WTC11 (cell line): Measurements from ENCODE around the gene CYP51A1. TPM values are rescaled to one million over a fixed set of nuclear protein-coding genes. Genes with fewer than 3 reads are reported as not detected.

Source experiments
- ATAC-seq: fragments of 200-7000 bp; cut with Tn5 transposase; 2 replicates; pipeline ENCODE4 v1.10.0; 2021; ENCODE audit warnings: mild to moderate bottlenecking, moderate library complexity
- CTCF ChIA-PET: fragments of 300-600 bp; sonication (Branson Sonifier 250); formaldehyde crosslinking; loops from one replicate; lab custom pipeline; 2021; ENCODE audit warnings: antibody characterized with exemption; lab: Charles Lee
- POLR2A ChIA-PET: fragments of 350-600 bp; sonication (Branson Sonifier 250); formaldehyde crosslinking; loops from one replicate; lab custom pipeline; 2021; ENCODE audit warnings: antibody characterized with exemption; lab: Charles Lee
- DNase-seq: peaks from one replicate; pipeline ENCODE4 v3.0.0; 2021; ENCODE audit warnings: low spot score
- H3K27ac Mint-ChIP-seq: 2 replicates; pipeline ENCODE4 v1.8.0; 2021; ENCODE audit warnings: mixed read lengths
- H3K27me3 Mint-ChIP-seq: 2 replicates; pipeline ENCODE4 v1.8.0; 2021; ENCODE audit warnings: low read depth, mild to moderate bottlenecking, moderate library complexity, mixed read lengths
- H3K36me3 Mint-ChIP-seq: 2 replicates; pipeline ENCODE4 v1.8.0; 2021; ENCODE audit warnings: mixed read lengths
- H3K4me1 Mint-ChIP-seq: 2 replicates; pipeline ENCODE4 v1.8.0; 2022; ENCODE audit warnings: mixed read lengths
- H3K4me3 Mint-ChIP-seq: 2 replicates; pipeline ENCODE4 v1.8.0; 2021; ENCODE audit warnings: mild to moderate bottlenecking, moderate library complexity, mixed read lengths
- H3K9me3 Mint-ChIP-seq: 2 replicates; pipeline ENCODE4 v1.8.0; 2021; ENCODE audit warnings: mixed read lengths
- AR ChIP-seq: fragments of 250-450 bp; sonication (Bioruptor Pico); IDR thresholded peaks from 2 replicates; pipeline ENCODE4 v1.9.0; 2021; ENCODE audit warnings: mild to moderate bottlenecking
- ATF6 ChIP-seq: sonication (generic); formaldehyde crosslinking; IDR thresholded peaks from 2 replicates; pipeline ENCODE4 v1.8.1; 2023; ENCODE audit warnings: mild to moderate bottlenecking, missing genetic modification reagents
- EMX1 ChIP-seq: fragments of 250-450 bp; sonication (Bioruptor Pico); IDR thresholded peaks from 2 replicates; pipeline ENCODE4 v1.8.0; 2021; ENCODE audit warnings: mild to moderate bottlenecking
- NFATC4 ChIP-seq: fragments of 250-450 bp; sonication (Bioruptor Pico); IDR thresholded peaks from 2 replicates; pipeline ENCODE4 v1.9.0; 2021; ENCODE audit warnings: mild to moderate bottlenecking
- NFE2L1 ChIP-seq: sonication (generic); formaldehyde crosslinking; IDR thresholded peaks from 2 replicates; pipeline ENCODE4 v1.8.1; 2023; ENCODE audit warnings: missing genetic modification reagents
- NR1H2 ChIP-seq: sonication (generic); formaldehyde crosslinking; IDR thresholded peaks from 2 replicates; pipeline ENCODE4 v1.9.0; 2021; ENCODE audit warnings: mild to moderate bottlenecking, moderate library complexity, missing genetic modification reagents
- NR3C1 ChIP-seq: sonication (generic); formaldehyde crosslinking; conservative IDR thresholded peaks from 2 replicates; pipeline ENCODE4 v1.8.1; 2023; ENCODE audit warnings: low read depth, mild to moderate bottlenecking, missing genetic modification reagents
- RORB ChIP-seq: fragments of 250-450 bp; sonication (Bioruptor Pico); IDR thresholded peaks from 2 replicates; pipeline ENCODE4 v1.9.0; 2021; ENCODE audit warnings: mild to moderate bottlenecking
- SMAD4 ChIP-seq: sonication (generic); formaldehyde crosslinking; IDR thresholded peaks from 2 replicates; pipeline ENCODE4 v1.8.0; 2022; ENCODE audit warnings: mild to moderate bottlenecking, missing genetic modification reagents
- SOX15 ChIP-seq: fragments of 250-450 bp; sonication (Bioruptor Pico); IDR thresholded peaks from 2 replicates; pipeline ENCODE4 v1.9.0; 2021; ENCODE audit warnings: mild to moderate bottlenecking
- SP1 ChIP-seq: sonication (generic); formaldehyde crosslinking; conservative IDR thresholded peaks from 2 replicates; pipeline ENCODE4 v1.8.1; 2022; ENCODE audit warnings: missing genetic modification reagents
- TP53 ChIP-seq: sonication (generic); formaldehyde crosslinking; IDR thresholded peaks from 2 replicates; pipeline ENCODE4 v1.8.1; 2023; ENCODE audit warnings: mild to moderate bottlenecking, missing genetic modification reagents
- ZBTB43 ChIP-seq: sonication (generic); formaldehyde crosslinking; IDR thresholded peaks from 2 replicates; pipeline ENCODE4 v1.8.1; 2023; ENCODE audit warnings: mild to moderate bottlenecking, missing genetic modification reagents
- ZNF219 ChIP-seq: sonication (generic); formaldehyde crosslinking; IDR thresholded peaks from 2 replicates; pipeline ENCODE4 v1.8.0; 2023; ENCODE audit warnings: missing genetic modification reagents, mild to moderate bottlenecking, borderline replicate concordance
- ZNF317 ChIP-seq: sonication (generic); formaldehyde crosslinking; IDR thresholded peaks from 2 replicates; pipeline ENCODE4 v1.8.1; 2023; ENCODE audit warnings: low read depth, mild to moderate bottlenecking, moderate library complexity, missing genetic modification reagents, borderline replicate concordance
- ZNF671 ChIP-seq: fragments of 250-450 bp; sonication (Bioruptor Pico); IDR thresholded peaks from 2 replicates; pipeline ENCODE4 v1.8.0; 2021; ENCODE audit warnings: mild to moderate bottlenecking
- total RNA-seq: library from RNA; stranded (reverse); gene quantifications from 3 replicates; pipeline ENCODE4 v1.2.3, GENCODE V29; 2021
- TF ChIP-seq, protein P1 (sequence below): sonication (generic); formaldehyde crosslinking; IDR thresholded peaks from 2 replicates; pipeline ENCODE4 v1.8.1; 2023; ENCODE audit warnings: mild to moderate bottlenecking, moderate library complexity, missing genetic modification reagents
- TF ChIP-seq, protein P2 (sequence below): fragments of 250-450 bp; sonication (Bioruptor Pico); IDR thresholded peaks from 2 replicates; pipeline ENCODE4 v1.9.0; 2021; ENCODE audit warnings: moderate library complexity, mild to moderate bottlenecking, inconsistent platforms, borderline replicate concordance
- TF ChIP-seq, protein P3 (sequence below): sonication (generic); formaldehyde crosslinking; IDR thresholded peaks from 2 replicates; pipeline ENCODE4 v1.8.1; 2022; ENCODE audit warnings: low read depth, mild to moderate bottlenecking, moderate library complexity, missing genetic modification reagents, borderline replicate concordance
- TF ChIP-seq, protein P4 (sequence below): sonication (generic); formaldehyde crosslinking; conservative IDR thresholded peaks from 2 replicates; pipeline ENCODE4 v1.8.1; 2022; ENCODE audit warnings: mild to moderate bottlenecking, missing genetic modification reagents
- TF ChIP-seq, protein P5 (sequence below): sonication (generic); formaldehyde crosslinking; IDR thresholded peaks from 2 replicates; pipeline ENCODE4 v1.8.0; 2023; ENCODE audit warnings: missing genetic modification reagents
- TF ChIP-seq, protein P6 (sequence below): sonication (generic); formaldehyde crosslinking; IDR thresholded peaks from 2 replicates; pipeline ENCODE4 v1.8.1; 2023; ENCODE audit warnings: mild to moderate bottlenecking, missing genetic modification reagents, moderate library complexity

The CYP51A1 gene
- total RNA-seq, 1 experiment from 2014 or later = 81.4 TPM

DNA sequence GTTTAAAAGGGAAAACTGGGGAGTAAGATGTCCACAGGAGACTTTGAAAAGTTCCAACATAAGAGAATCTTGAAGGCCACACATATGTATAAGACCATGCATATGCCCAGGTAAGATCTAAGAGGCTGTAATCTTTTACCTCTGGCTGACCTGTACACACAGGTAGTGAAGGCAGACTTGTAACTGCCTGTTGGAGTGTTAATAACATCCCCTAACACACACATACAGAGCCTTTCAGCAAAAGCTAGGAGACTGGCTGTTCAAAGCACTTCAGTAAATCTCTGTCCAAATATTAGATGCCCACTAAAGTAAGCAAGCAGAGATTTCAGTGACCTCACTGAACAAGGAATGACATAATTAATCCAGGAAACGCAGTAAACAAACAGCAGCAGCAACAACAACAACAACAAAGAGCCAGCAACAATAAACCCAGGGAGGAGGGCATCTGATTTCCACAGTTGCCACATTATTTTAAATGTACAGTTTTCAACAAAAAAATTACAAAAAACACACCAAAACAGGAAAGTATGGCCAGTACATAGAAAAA lies 15.0 kb downstream of the CYP51A1 start (continued):
- TF ChIP-seq, protein P1, sequence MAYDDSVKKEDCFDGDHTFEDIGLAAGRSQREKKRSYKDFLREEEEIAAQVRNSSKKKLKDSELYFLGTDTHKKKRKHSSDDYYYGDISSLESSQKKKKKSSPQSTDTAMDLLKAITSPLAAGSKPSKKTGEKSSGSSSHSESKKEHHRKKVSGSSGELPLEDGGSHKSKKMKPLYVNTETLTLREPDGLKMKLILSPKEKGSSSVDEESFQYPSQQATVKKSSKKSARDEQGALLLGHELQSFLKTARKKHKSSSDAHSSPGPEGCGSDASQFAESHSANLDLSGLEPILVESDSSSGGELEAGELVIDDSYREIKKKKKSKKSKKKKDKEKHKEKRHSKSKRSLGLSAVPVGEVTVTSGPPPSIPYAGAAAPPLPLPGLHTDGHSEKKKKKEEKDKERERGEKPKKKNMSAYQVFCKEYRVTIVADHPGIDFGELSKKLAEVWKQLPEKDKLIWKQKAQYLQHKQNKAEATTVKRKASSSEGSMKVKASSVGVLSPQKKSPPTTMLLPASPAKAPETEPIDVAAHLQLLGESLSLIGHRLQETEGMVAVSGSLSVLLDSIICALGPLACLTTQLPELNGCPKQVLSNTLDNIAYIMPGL = no peak
- TF ChIP-seq NR3C1 (CRISPR knock-in tag) = no peak
- TF ChIP-seq NR1H2 (CRISPR knock-in tag) = no peak
- no peak for TF ChIP-seq NFE2L1 (CRISPR knock-in tag)
- TF ChIP-seq, protein P2, sequence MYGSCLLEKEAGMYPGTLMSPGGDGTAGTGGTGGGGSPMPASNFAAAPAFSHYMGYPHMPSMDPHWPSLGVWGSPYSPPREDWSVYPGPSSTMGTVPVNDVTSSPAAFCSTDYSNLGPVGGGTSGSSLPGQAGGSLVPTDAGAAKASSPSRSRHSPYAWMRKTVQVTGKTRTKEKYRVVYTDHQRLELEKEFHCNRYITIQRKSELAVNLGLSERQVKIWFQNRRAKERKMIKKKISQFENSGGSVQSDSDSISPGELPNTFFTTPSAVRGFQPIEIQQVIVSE = no peak
- TF ChIP-seq, protein P3, sequence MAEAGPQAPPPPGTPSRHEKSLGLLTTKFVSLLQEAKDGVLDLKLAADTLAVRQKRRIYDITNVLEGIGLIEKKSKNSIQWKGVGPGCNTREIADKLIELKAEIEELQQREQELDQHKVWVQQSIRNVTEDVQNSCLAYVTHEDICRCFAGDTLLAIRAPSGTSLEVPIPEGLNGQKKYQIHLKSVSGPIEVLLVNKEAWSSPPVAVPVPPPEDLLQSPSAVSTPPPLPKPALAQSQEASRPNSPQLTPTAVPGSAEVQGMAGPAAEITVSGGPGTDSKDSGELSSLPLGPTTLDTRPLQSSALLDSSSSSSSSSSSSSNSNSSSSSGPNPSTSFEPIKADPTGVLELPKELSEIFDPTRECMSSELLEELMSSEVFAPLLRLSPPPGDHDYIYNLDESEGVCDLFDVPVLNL (CRISPR knock-in tag) = no peak
- no peak for TF ChIP-seq EMX1
- TF ChIP-seq ATF6 (CRISPR knock-in tag) = no peak
- no peak for TF ChIP-seq RORB (CRISPR knock-in tag)
- TF ChIP-seq SMAD4 (CRISPR knock-in tag) = no peak
- TF ChIP-seq NFATC4 (CRISPR knock-in tag) = no peak
- no peak for TF ChIP-seq AR (CRISPR knock-in tag)
- TF ChIP-seq, protein P4, sequence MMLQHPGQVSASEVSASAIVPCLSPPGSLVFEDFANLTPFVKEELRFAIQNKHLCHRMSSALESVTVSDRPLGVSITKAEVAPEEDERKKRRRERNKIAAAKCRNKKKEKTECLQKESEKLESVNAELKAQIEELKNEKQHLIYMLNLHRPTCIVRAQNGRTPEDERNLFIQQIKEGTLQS (CRISPR knock-in tag) = no peak

- no peak for DNase-seq
- POLR2A ChIA-PET = no interaction called here
- Mint-ChIP-seq H3K4me3 (no peak overlapping the region), H3K27ac (no peak overlapping the region), H3K27me3 (no peaks in the 10 kb centered on the region), H3K4me1 (no peaks in the 10 kb centered on the region), H3K9me3 (no peaks in the 10 kb centered on the region), H3K36me3 (peaks cover 69% of the 10 kb centered on the region)
- CTCF ChIA-PET = no interaction called here
- ATAC-seq = no peak
- TF ChIP-seq ZBTB43 (CRISPR knock-in tag) = no peak
- TF ChIP-seq SOX15 (CRISPR knock-in tag) = no peak
- TF ChIP-seq, protein P5, sequence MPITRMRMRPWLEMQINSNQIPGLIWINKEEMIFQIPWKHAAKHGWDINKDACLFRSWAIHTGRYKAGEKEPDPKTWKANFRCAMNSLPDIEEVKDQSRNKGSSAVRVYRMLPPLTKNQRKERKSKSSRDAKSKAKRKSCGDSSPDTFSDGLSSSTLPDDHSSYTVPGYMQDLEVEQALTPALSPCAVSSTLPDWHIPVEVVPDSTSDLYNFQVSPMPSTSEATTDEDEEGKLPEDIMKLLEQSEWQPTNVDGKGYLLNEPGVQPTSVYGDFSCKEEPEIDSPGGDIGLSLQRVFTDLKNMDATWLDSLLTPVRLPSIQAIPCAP (CRISPR knock-in tag) = no peak
- no peak for TF ChIP-seq AR (CRISPR knock-in tag)
- TF ChIP-seq ZNF671 (CRISPR knock-in tag) = no peak
- TF ChIP-seq ZNF317 = no peak
- no peak for TF ChIP-seq TP53 (CRISPR knock-in tag)
- TF ChIP-seq SMAD4 (CRISPR knock-in tag) = no peak
- no peak for TF ChIP-seq SP1 (CRISPR knock-in tag)
- TF ChIP-seq, protein P6, sequence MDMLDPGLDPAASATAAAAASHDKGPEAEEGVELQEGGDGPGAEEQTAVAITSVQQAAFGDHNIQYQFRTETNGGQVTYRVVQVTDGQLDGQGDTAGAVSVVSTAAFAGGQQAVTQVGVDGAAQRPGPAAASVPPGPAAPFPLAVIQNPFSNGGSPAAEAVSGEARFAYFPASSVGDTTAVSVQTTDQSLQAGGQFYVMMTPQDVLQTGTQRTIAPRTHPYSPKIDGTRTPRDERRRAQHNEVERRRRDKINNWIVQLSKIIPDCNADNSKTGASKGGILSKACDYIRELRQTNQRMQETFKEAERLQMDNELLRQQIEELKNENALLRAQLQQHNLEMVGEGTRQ (CRISPR knock-in tag) = no peak
- TF ChIP-seq ZNF219 (CRISPR knock-in tag) = no peak
- no peak for TF ChIP-seq NR3C1 (CRISPR knock-in tag)
Measured at GRCh38 chr7:92116949-92117348, 17.3 kb downstream of the CYP51A1 start.
